Loucy (cell line): ENCODE data around the gene PLXNA4.

Source experiments
- H2AFZ ChIP-seq: fragments of 200-600 bp; sonication (generic); 2 replicates; pipeline ENCODE4 v1.6.0; 2016; ENCODE audit warnings: antibody characterized with exemption, mild to moderate bottlenecking, low read length, moderate library complexity
- H3F3A ChIP-seq: fragments of 200-600 bp; 2 replicates; pipeline ENCODE4 v1.6.0; 2016; ENCODE audit warnings: antibody characterized with exemption, low read depth, mild to moderate bottlenecking
- H3K27me3 ChIP-seq: fragments of 200-600 bp; sonication (generic); 2 replicates; pipeline ENCODE4 v1.6.1; 2014; ENCODE audit warnings: low read length, mild to moderate bottlenecking; ENCODE audit not compliant: insufficient read depth, poor library complexity, severe bottlenecking
- H3K36me3 ChIP-seq: fragments of 200-600 bp; sonication (generic); 2 replicates; pipeline ENCODE4 v1.6.1; 2016; ENCODE audit warnings: low read length; ENCODE audit not compliant: insufficient read depth
- H3K4me1 ChIP-seq: fragments of 200-600 bp; sonication (generic); 2 replicates; pipeline ENCODE4 v1.5.1; 2014; ENCODE audit warnings: low read length, mild to moderate bottlenecking; ENCODE audit not compliant: insufficient read depth, poor library complexity, severe bottlenecking
- H3K4me2 ChIP-seq: fragments of 200-600 bp; sonication (generic); 2 replicates; pipeline ENCODE4 v1.6.0; 2014; ENCODE audit warnings: antibody characterized with exemption, low read length, low read depth, mild to moderate bottlenecking; ENCODE audit not compliant: poor library complexity, severe bottlenecking
- H3K4me3 ChIP-seq: fragments of 200-600 bp; sonication (generic); 2 replicates; pipeline ENCODE4 v1.5.1; 2014; ENCODE audit warnings: low read length, mild to moderate bottlenecking, mixed read lengths; ENCODE audit not compliant: poor library complexity, severe bottlenecking
- H3K79me2 ChIP-seq: fragments of 200-600 bp; sonication (generic); 2 replicates; pipeline ENCODE4 v1.6.1; 2014; ENCODE audit warnings: low read length; ENCODE audit not compliant: insufficient read depth
- H3K9ac ChIP-seq: fragments of 200-600 bp; sonication (generic); 2 replicates; pipeline ENCODE4 v1.6.0; 2014; ENCODE audit warnings: mild to moderate bottlenecking, low read depth, low read length, moderate library complexity; ENCODE audit not compliant: poor library complexity, severe bottlenecking
- H3K9me2 ChIP-seq: fragments of 200-600 bp; sonication (generic); replicated peaks from 2 replicates; pipeline ENCODE4 v1.6.1; 2016; ENCODE audit warnings: low read depth, low read length, mixed read lengths
- H3K9me3 ChIP-seq: fragments of 200-600 bp; sonication (generic); 2 replicates; pipeline ENCODE4 v1.6.1; 2014; ENCODE audit warnings: mild to moderate bottlenecking, antibody characterized with exemption, low read length, low read depth; ENCODE audit not compliant: insufficient read depth
- H4K20me1 ChIP-seq: fragments of 200-600 bp; sonication (generic); 2 replicates; pipeline ENCODE4 v1.6.0; 2014; ENCODE audit warnings: antibody characterized with exemption, low read length, mild to moderate bottlenecking; ENCODE audit not compliant: insufficient read depth, poor library complexity, severe bottlenecking
- CTCF ChIP-seq: fragments of 200-600 bp; sonication (generic); conservative IDR thresholded peaks from 2 replicates; pipeline ENCODE4 v1.5.1; 2014; ENCODE audit warnings: mild to moderate bottlenecking, antibody characterized with exemption, low read length
- EZH2phosphoT487 ChIP-seq: fragments of 200-600 bp; IDR thresholded peaks from 2 replicates; pipeline ENCODE4 v1.6.1; 2018; ENCODE audit warnings: antibody characterized with exemption, mild to moderate bottlenecking, moderate library complexity, borderline replicate concordance

PLXNA4 gene

GRCh38 chr7:132221356-132221755 is 354.9 kb downstream of the PLXNA4 start:
- no peaks in the 10 kb centered on the region for H3F3A ChIP-seq
- TF ChIP-seq CTCF (no peak), EZH2phosphoT487 (no peak)
- no peak overlapping the region for H2AFZ ChIP-seq
- no peak overlapping the region for H3K4me2 ChIP-seq
- H3K27me3 ChIP-seq = no peaks in the 10 kb centered on the region
- H3K4me3 ChIP-seq = no peak overlapping the region
- H3K9ac ChIP-seq = no peak overlapping the region
- no peaks in the 10 kb centered on the region for H3K4me1 ChIP-seq
- no peaks in the 10 kb centered on the region for H3K9me2 ChIP-seq
- H4K20me1 ChIP-seq = no peaks in the 10 kb centered on the region
- no peaks in the 10 kb centered on the region for H3K9me3 ChIP-seq
- H3K36me3 ChIP-seq = no peaks in the 10 kb centered on the region
- H3K79me2 ChIP-seq = no peaks in the 10 kb centered on the region

- no peak overlapping the region for H3K4me2 ChIP-seq
- no peaks in the 10 kb centered on the region for H3K36me3 ChIP-seq
- no peak overlapping the region for H2AFZ ChIP-seq
- H4K20me1 ChIP-seq = no peaks in the 10 kb centered on the region
- TF ChIP-seq EZH2phosphoT487 = no peak
- TF ChIP-seq CTCF = no peak
- H3K9me2 ChIP-seq = no peaks in the 10 kb centered on the region
- no peaks in the 10 kb centered on the region for H3F3A ChIP-seq
- no peaks in the 10 kb centered on the region for H3K9me3 ChIP-seq
- H3K9ac ChIP-seq = no peak overlapping the region
- no peaks in the 10 kb centered on the region for H3K79me2 ChIP-seq
- no peaks in the 10 kb centered on the region for H3K4me1 ChIP-seq
- H3K27me3 ChIP-seq = no peaks in the 10 kb centered on the region
- no peak overlapping the region for H3K4me3 ChIP-seq
Measured at GRCh38 chr7:132220060-132220459, 356.2 kb downstream of the PLXNA4 start.

GRCh38 chr7:132218876-132219275 is 357.4 kb downstream of the PLXNA4 start:
- TF ChIP-seq CTCF (no peak), EZH2phosphoT487 (no peak)
- Histone ChIP-seq H3K4me2 (no peak overlapping the region), H3K4me1 (no peaks in the 10 kb centered on the region), H3K9me3 (no peaks in the 10 kb centered on the region), H3K27me3 (no peaks in the 10 kb centered on the region), H3K9me2 (no peaks in the 10 kb centered on the region), H3K4me3 (no peak overlapping the region), H3K36me3 (no peaks in the 10 kb centered on the region), H4K20me1 (no peaks in the 10 kb centered on the region), H3K9ac (no peak overlapping the region), H3F3A (no peaks in the 10 kb centered on the region), H3K79me2 (no peaks in the 10 kb centered on the region), H2AFZ (no peak overlapping the region)
